ENCODE measurements around the gene SH2D6.

The SH2D6 gene

DNA sequence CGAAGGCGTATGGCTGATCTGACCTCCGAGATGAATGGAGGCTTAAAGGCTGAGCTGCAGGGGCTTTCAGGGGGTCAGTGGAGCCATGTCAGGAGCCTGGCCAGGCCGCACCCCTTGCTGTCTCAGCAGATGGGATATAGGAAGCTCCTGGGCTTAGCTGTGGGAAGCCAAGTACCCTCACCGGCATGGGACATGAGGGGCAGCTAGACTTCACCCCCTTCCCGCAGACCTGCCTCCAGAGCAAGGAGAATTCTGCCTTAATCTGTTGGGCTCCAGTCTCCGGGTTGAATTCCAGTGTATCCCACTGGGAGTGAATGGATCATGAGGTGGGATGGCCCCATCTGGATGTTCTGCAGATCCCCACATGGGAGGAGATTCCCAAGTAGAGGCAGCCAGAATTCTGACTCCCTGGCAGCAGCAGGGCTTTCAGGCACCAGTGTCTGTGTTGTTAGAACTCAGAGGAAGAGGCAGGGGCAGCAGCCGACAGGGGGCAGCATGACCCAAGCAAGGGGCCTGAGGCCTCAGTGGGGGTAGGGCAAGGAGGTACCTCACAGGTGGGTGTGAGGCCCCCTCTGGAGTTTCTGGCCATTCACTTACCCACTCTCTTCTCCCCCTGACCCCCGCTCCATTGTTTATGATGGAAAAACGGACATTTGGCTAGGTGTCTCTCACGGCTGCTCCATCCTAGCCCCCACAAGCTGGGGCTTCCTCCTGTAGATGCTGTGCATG lies 27.4 kb upstream of the SH2D6 start:
- peaks cover 4% of the 10 kb centered on the region for H3K36me3 ChIP-seq (ENCODE audit: insufficient read depth, low read length)
- peaks cover 13% of the 10 kb centered on the region for H3K4me1 ChIP-seq (ENCODE audit: insufficient read depth, low read length)
- no peaks in the 10 kb centered on the region for H3K27me3 ChIP-seq (ENCODE audit: insufficient read depth, low read length)
- H3K9me3 ChIP-seq (ENCODE audit: low read length): no peaks in the 10 kb centered on the region
- no peak overlapping the region for H2AFZ ChIP-seq (ENCODE audit: low read depth, low read length)
- H3K4me3 ChIP-seq (ENCODE audit: low read length): no peak overlapping the region

DNA sequence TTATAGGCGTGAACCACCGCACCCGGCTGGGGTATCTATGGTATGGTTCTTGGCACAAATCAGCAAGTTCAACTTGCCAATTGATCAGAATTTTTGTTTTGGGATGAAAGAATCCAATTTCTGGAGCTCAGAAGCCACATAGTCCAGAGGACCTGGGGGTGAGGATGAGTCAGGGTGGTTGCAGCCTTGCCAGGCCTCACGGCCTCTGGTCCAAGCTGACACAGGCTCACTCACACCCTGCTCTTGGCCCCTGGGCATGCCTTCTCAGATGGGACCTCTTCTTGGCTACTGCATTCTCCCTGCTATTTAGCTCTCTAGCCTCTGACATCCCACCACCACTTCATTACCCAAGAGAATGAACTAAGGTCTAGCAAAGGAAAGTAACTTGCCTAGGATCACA lies 24.7 kb upstream of the SH2D6 start:
- Histone ChIP-seq H3K27me3 (ENCODE audit: insufficient read depth, low read length) (no peaks in the 10 kb centered on the region), H3K9me3 (ENCODE audit: low read length) (no peaks in the 10 kb centered on the region), H2AFZ (ENCODE audit: low read depth, low read length) (no peak overlapping the region), H3K4me3 (ENCODE audit: low read length) (no peak overlapping the region), H3K36me3 (ENCODE audit: insufficient read depth, low read length) (peaks cover 2% of the 10 kb centered on the region), H3K4me1 (ENCODE audit: insufficient read depth, low read length) (peaks cover 5% of the 10 kb centered on the region)

DNA sequence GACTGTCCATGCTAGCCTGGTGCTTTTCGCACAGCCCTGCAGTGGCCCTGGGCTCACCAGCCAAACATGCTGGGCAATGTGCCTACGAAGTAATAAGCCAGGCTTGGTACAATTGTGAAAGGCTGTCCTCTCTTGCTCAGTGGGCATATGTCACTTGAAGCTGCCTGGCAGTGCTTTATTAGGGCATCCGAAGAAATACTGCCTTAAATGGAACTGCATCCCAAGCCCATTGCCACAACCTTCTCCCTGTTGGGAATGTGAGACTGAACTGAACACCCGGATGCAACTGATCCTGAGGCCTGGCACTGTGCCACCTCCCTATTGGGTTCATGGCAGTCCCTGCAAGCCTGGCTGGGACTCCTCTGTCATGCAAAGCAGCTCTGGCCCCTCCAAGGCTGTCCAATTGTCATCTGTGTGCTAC lies 24.2 kb upstream of the SH2D6 start:
- no peaks in the 10 kb centered on the region for H3K27me3 ChIP-seq (ENCODE audit: insufficient read depth, low read length)
- H3K4me3 ChIP-seq (ENCODE audit: low read length): no peak overlapping the region
- no peak overlapping the region for H2AFZ ChIP-seq (ENCODE audit: low read depth, low read length)
- no peaks in the 10 kb centered on the region for H3K9me3 ChIP-seq (ENCODE audit: low read length)
- peaks cover under 1% of the 10 kb centered on the region for H3K4me1 ChIP-seq (ENCODE audit: insufficient read depth, low read length)
- H3K36me3 ChIP-seq (ENCODE audit: insufficient read depth, low read length): peaks cover 2% of the 10 kb centered on the region

DNA sequence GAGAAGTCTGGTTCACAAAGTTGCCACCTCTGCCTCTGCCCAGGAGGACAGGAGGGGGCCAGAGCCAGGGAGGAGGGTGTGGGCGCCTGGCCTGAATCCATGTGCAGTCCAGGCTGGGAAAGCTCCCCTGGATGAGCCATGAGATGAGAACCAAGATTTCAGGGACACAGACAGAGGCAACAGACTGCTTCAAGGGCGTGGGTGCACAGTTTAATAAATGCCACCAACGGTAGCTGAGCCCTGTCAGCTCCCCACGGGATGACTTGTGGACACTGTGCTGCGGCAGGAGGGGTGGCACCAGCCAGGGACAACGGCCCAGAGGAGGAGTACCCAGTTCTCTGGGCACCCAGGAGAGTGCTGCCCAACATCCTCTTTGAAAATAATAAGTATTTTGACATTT lies 23.5 kb upstream of the SH2D6 start:
- no peak overlapping the region for H3K4me3 ChIP-seq (ENCODE audit: low read length)
- H2AFZ ChIP-seq (ENCODE audit: low read depth, low read length): no peak overlapping the region
- H3K9me3 ChIP-seq (ENCODE audit: low read length): no peaks in the 10 kb centered on the region
- no peaks in the 10 kb centered on the region for H3K4me1 ChIP-seq (ENCODE audit: insufficient read depth, low read length)
- H3K27me3 ChIP-seq (ENCODE audit: insufficient read depth, low read length): no peaks in the 10 kb centered on the region
- peaks cover 2% of the 10 kb centered on the region for H3K36me3 ChIP-seq (ENCODE audit: insufficient read depth, low read length)

DNA sequence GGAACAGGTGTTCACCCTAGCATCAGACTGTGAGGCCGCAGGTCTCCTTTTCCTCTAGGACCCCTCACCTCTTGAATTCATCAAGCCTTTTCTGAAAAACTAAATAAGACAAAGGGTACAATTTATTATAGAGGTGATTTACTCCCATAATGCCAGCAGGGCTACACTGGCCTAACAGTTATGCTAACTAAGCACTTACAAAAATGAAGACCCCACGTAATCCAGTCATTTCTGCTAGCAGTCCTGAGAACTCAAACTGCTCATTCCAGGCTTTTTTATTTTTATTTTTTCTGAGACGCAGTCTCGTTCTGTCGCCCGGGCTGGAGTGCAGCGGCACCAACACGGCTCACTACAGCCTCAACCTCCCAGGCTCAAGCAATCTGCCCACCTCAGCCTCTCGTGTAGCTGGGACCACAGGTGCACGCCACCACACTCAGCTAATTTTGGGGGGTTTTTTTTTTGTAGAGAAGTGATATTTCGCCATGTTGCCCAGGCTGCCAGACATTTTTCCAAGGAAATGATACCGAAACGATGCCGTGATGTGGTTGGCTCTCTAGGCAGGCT lies 22.5 kb upstream of the SH2D6 start:
- Histone ChIP-seq H2AFZ (ENCODE audit: low read depth, low read length) (no peak overlapping the region), H3K27me3 (ENCODE audit: insufficient read depth, low read length) (no peaks in the 10 kb centered on the region), H3K9me3 (ENCODE audit: low read length) (no peaks in the 10 kb centered on the region), H3K36me3 (ENCODE audit: insufficient read depth, low read length) (no peaks in the 10 kb centered on the region), H3K4me3 (ENCODE audit: low read length) (no peak overlapping the region), H3K4me1 (ENCODE audit: insufficient read depth, low read length) (no peaks in the 10 kb centered on the region)

DNA sequence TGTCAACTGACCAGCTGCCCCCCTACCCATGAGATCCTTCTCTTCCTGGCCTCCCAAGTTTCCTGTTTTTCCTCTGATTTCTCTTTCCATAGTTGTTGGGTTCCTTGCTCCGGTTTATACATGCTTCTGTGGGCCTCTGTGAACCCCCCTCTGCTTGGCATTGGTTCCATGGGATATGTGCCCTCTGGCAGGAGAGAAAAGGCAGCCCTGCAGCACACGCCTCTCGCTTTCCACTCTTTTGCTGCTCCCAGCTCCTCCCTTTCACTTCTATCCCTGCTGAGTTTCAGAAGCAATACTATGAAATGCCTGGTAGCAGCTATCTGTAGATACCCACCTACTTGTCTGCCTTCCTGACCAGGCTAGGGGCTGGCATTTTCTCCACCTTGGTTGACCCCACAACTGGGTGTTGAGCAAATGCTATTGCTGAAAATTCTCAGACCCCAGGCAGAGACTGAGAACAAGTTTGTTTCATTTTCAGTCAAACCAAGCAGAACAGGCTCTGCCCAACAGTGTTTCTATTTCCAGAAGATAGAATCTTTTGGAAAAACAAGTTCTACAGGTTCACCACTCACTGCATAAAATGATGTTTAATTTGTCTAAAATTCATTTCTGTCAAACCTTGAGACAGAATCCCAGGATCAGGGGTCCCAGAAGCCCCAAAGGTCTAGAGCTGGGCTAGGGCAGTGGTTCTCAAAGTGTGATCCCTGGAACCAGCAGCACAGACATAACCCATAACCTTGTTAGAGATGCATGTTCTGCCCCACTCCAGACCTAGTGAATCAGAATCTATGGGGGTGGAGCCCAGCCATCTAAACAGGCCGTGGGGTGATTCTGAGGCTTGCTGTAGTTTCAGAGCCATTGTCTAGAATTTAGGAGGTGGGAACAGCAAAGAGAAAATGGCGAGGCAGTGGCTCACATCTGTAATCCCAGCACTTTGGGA lies 21.7 kb upstream of the SH2D6 start:
- Histone ChIP-seq H3K4me3 (ENCODE audit: low read length) (no peak overlapping the region), H2AFZ (ENCODE audit: low read depth, low read length) (no peak overlapping the region), H3K27me3 (ENCODE audit: insufficient read depth, low read length) (no peaks in the 10 kb centered on the region), H3K9me3 (ENCODE audit: low read length) (no peaks in the 10 kb centered on the region), H3K36me3 (ENCODE audit: insufficient read depth, low read length) (no peaks in the 10 kb centered on the region), H3K4me1 (ENCODE audit: insufficient read depth, low read length) (no peaks in the 10 kb centered on the region)

DNA sequence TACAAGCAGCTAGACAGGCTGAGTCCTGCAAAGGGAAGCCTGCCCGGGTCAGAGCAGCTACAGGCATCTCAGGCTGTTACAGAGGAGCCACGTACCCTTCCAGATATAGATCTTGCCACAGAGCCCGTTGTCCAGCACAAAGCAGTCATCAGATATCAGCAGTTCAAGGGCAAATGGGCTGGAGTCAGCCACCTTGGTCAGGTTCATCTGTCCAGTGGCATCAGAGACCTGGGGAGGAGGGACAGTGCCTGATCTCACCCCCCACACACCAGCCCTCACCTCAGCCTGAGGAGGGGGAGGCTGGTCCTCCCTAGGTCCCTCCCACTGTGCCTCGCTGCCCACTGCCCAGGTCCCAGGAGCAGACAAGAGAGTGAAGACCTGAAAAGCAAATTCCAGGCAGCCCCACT lies 20.6 kb upstream of the SH2D6 start:
- Histone ChIP-seq H3K9me3 (ENCODE audit: low read length) (no peaks in the 10 kb centered on the region), H2AFZ (ENCODE audit: low read depth, low read length) (no peak overlapping the region), H3K36me3 (ENCODE audit: insufficient read depth, low read length) (no peaks in the 10 kb centered on the region), H3K27me3 (ENCODE audit: insufficient read depth, low read length) (no peaks in the 10 kb centered on the region), H3K4me3 (ENCODE audit: low read length) (no peak overlapping the region), H3K4me1 (ENCODE audit: insufficient read depth, low read length) (no peaks in the 10 kb centered on the region)

DNA sequence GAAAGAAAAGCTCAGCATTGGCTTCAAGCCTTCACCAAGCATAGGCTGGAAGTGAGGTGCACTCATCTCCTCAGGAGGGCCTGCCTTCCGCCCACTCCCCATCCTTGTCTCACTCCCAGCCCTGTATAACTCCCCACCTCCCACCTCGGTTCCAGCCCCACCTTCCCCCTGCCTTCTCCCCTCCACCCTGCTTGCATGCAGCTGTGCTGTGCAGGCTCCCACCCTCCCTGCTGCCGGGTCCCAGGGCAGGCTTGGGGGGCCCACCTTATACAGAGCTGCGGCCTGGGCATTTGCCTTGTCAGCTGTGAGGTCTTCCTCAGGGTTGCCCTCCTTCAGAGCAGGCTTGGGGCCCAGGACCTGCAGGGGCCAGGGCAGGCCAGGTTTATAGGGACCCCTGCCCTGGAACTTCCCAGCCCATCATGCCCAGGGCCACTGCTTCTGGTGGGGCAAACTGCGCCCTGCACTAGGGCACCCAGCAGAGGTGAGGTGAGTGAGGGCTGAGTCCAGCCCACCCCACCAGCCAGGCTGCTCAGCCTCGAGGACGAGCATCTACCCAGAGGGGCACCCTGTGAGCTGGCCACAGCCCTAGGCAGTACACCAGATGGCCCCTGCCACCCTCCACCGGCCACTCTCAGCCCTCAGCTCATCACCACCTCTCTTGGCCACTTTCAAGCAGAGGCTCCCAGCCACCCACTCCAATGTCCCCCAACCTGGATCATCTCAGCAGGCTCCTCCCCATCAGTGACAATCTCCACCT lies 19.9 kb upstream of the SH2D6 start:
- no peaks in the 10 kb centered on the region for H3K4me1 ChIP-seq (ENCODE audit: insufficient read depth, low read length)
- H3K27me3 ChIP-seq (ENCODE audit: insufficient read depth, low read length): no peaks in the 10 kb centered on the region
- no peak overlapping the region for H3K4me3 ChIP-seq (ENCODE audit: low read length)
- no peak overlapping the region for H2AFZ ChIP-seq (ENCODE audit: low read depth, low read length)
- H3K9me3 ChIP-seq (ENCODE audit: low read length): no peaks in the 10 kb centered on the region
- no peaks in the 10 kb centered on the region for H3K36me3 ChIP-seq (ENCODE audit: insufficient read depth, low read length)

DNA sequence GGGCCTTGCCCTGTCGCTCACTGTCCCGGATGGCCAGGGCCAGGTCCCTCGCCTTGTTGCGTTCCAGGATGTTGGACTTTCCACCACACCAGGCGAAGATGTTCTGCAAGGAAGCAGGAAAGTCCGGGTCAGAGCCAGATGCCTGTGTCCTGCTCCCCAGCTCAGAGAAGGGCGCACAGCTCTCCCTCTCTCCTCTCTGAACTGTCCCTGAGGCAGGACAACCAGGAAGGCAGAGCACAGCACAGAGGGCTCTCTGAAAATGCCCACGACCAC lies 19.4 kb upstream of the SH2D6 start:
- Histone ChIP-seq H3K4me1 (ENCODE audit: insufficient read depth, low read length) (no peaks in the 10 kb centered on the region), H3K27me3 (ENCODE audit: insufficient read depth, low read length) (no peaks in the 10 kb centered on the region), H3K36me3 (ENCODE audit: insufficient read depth, low read length) (no peaks in the 10 kb centered on the region), H3K9me3 (ENCODE audit: low read length) (no peaks in the 10 kb centered on the region), H2AFZ (ENCODE audit: low read depth, low read length) (no peak overlapping the region), H3K4me3 (ENCODE audit: low read length) (no peak overlapping the region)

DNA sequence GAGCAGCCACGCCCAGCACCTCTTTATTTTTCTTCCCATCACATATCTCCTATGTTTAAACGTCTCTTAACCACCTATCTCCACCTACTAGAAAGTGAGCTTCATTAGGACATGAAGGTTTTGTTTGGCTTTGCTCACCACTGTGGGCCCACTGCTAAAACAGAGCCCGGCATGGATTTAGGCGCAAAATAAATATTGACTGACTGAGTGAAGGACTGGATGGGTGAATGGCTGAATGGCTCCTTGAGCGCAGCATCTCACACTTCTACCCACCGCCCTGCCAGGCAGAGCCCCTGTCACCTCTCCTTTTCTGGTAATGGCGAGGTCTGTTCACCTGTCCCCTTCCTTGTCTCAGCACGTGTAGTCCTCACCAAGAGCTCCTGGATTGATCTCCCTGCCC lies 18.5 kb upstream of the SH2D6 start:
- Histone ChIP-seq H3K4me3 (ENCODE audit: low read length) (no peak overlapping the region), H3K4me1 (ENCODE audit: insufficient read depth, low read length) (peaks cover 3% of the 10 kb centered on the region), H3K9me3 (ENCODE audit: low read length) (no peaks in the 10 kb centered on the region), H2AFZ (ENCODE audit: low read depth, low read length) (no peak overlapping the region), H3K36me3 (ENCODE audit: insufficient read depth, low read length) (no peaks in the 10 kb centered on the region), H3K27me3 (ENCODE audit: insufficient read depth, low read length) (no peaks in the 10 kb centered on the region)

DNA sequence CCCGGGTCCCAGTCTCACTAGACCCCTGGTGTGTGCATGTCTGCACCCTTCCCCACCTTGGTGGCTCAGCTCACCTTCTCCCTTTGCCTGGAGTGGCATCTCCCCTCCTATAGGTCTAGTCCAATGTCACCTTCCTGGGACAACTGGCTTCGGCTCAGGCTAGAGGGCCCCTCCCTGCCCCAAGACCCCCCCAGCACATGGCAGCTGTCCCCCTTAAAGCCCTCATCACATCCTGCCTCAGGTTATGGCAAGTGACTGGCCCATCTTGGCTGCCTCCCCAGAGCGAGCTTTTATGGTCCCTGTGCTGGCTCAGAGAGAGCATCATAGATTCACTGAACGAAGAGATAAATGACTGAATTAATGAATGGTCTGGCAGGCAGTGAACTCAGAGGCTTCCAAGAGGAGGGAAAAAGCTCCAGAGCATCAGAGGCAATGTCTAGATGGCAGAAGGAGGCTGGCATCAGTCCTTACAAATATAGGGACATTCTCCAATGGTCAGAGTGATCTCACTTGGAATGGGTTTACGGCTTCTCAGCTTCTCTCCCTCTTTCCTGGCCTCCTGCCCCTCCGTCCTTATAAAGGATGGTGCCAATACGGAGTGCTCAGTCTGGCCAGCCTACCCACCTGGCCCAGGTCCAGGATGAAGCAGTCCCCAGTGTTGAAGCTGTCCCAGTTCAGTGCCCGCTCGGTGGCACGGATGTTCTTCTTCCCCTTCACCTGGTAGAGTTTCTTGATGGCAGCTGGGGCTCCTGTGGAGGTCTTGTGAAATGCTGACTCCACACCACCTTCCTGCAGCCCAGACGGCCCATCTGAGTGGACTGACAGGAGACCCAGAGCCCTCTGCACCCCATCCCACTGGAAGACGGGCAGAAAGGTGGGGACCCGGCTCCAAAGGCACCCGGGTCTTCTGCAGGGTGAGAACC lies 17.7 kb upstream of the SH2D6 start:
- Histone ChIP-seq H3K36me3 (ENCODE audit: insufficient read depth, low read length) (no peaks in the 10 kb centered on the region), H3K4me3 (ENCODE audit: low read length) (no peak overlapping the region), H3K4me1 (ENCODE audit: insufficient read depth, low read length) (peaks cover 8% of the 10 kb centered on the region), H3K27me3 (ENCODE audit: insufficient read depth, low read length) (no peaks in the 10 kb centered on the region), H2AFZ (ENCODE audit: low read depth, low read length) (no peak overlapping the region), H3K9me3 (ENCODE audit: low read length) (no peaks in the 10 kb centered on the region)

DNA sequence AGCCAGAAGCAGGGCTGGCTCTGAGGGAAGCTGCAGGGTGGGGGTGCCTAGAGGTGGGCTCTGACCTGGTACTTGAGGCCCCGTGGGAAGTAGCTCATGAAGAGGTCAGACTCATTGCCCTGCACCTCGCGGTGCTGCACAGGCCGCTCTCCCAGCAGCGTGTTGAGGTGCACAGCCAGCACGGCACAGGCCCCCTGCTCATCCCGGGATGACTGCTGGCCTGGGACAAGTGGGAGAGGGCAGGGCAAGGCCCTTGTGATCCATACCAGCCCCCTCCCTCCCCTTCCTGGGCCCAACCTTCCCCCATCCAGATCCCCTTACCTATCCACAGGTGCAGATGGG lies 17.1 kb upstream of the SH2D6 start:
- no peak overlapping the region for H2AFZ ChIP-seq (ENCODE audit: low read depth, low read length)
- no peaks in the 10 kb centered on the region for H3K9me3 ChIP-seq (ENCODE audit: low read length)
- H3K27me3 ChIP-seq (ENCODE audit: insufficient read depth, low read length): no peaks in the 10 kb centered on the region
- no peak overlapping the region for H3K4me3 ChIP-seq (ENCODE audit: low read length)
- no peaks in the 10 kb centered on the region for H3K36me3 ChIP-seq (ENCODE audit: insufficient read depth, low read length)
- H3K4me1 ChIP-seq (ENCODE audit: insufficient read depth, low read length): peaks cover 8% of the 10 kb centered on the region
